Calu3 (cell line): ENCODE results near the gene SMG7. TPM values are rescaled to one million over a fixed set of nuclear protein-coding genes. Genes with fewer than 3 reads are reported as not detected.
"Not testable (repeated sequence)": the region's sequence is repeated elsewhere in the genome, so short reads cannot be mapped to it uniquely, and the experiment has no call there.

Experiments
- Bru-seq: library from RNA; stranded (reverse); fragments of 400-500 nt; gene quantifications from one replicate; lab custom pipeline; 2021; lab: Mats Ljungman, UMichigan
- BruChase-seq, 2 experiments: library from RNA; stranded (reverse); fragments of 400-500 nt; gene quantifications; one replicate each; lab custom pipeline; 2021; lab: Mats Ljungman, UMichigan
- BruUV-seq: library from RNA; stranded (reverse); fragments of 400-500 nt; replicated peaks from 2 replicates; lab custom pipeline; 2021; lab: Mats Ljungman, UMichigan
- CTCF ChIA-PET: fragments of 300-600 bp; sonication (Branson Sonifier 250); formaldehyde crosslinking; loops from one replicate; lab custom pipeline; 2022; ENCODE audit warnings: antibody characterized with exemption; lab: Charles Lee
- DNase-seq: peaks from one replicate; pipeline ENCODE4 v3.0.0; 2022
- H3K27ac Mint-ChIP-seq: one replicate; pipeline ENCODE4 v1.8.0; 2022; ENCODE audit warnings: mixed read lengths; ENCODE audit not compliant: unreplicated experiment
- H3K27me3 Mint-ChIP-seq: one replicate; pipeline ENCODE4 v1.8.0; 2022; ENCODE audit warnings: mixed read lengths; ENCODE audit not compliant: unreplicated experiment
- H3K36me3 Mint-ChIP-seq: one replicate; pipeline ENCODE4 v1.8.0; 2022; ENCODE audit warnings: mild to moderate bottlenecking, moderate library complexity, mixed read lengths; ENCODE audit not compliant: insufficient read depth, unreplicated experiment
- H3K4me1 Mint-ChIP-seq: one replicate; pipeline ENCODE4 v1.8.0; 2022; ENCODE audit warnings: mild to moderate bottlenecking, low read depth, mixed read lengths; ENCODE audit not compliant: unreplicated experiment
- H3K4me3 Mint-ChIP-seq: one replicate; pipeline ENCODE4 v1.8.0; 2022; ENCODE audit warnings: mild to moderate bottlenecking, low read depth, moderate library complexity, mixed read lengths; ENCODE audit not compliant: unreplicated experiment
- H3K9me3 Mint-ChIP-seq: one replicate; pipeline ENCODE4 v1.8.0; 2022; ENCODE audit warnings: low read depth, mixed read lengths; ENCODE audit not compliant: unreplicated experiment
- CTCF ChIP-seq: fragments of 200-600 bp; IDR thresholded peaks from one replicate; pipeline ENCODE4 v1.8.0; 2022; ENCODE audit warnings: antibody characterized with exemption; ENCODE audit not compliant: unreplicated experiment
- intact Hi-C: fragments of 100-400 bp; cut with micrococcal nuclease; formaldehyde crosslinking; loops from one replicate; pipeline ENCODE4 v1.10.0; 2022; ENCODE audit not compliant: unreplicated experiment
- long read RNA-seq: library from polyadenylated mRNA; stranded (forward); transcript quantifications from one replicate; pipeline ENCODE4 v2.0.0, GENCODE V29; 2022
- total RNA-seq: library from RNA; stranded (reverse); gene quantifications from 2 replicates; pipeline ENCODE4 v1.2.3, GENCODE V29; 2022

The SMG7 gene
- total RNA-seq, result 96.3 and 103 TPM in 2 replicates
- percentile 95 among the genes with signal in this experiment for Bru-seq, nascent RNA
- percentile 91 among the genes with signal in this experiment for BruChase-seq, experiment 1, labeled RNA remaining after a 6-hour chase
- percentile 87 among the genes with signal in this experiment for BruChase-seq, experiment 2, labeled RNA remaining after a 2-hour chase
- long read RNA-seq, full-length matches to known transcripts, result 5 of 36 reads
- long read RNA-seq, partial matches to known transcripts, result 8 of 36 reads
- long read RNA-seq, other reads (novel, unspliced or antisense), result 23 of 36 reads

- peak; percentile 49 for DNase-seq
- H3K9me3 Mint-ChIP-seq, result no peaks in the 10 kb centered on the region
- H3K4me1 Mint-ChIP-seq, result peaks cover 26% of the 10 kb centered on the region
- peak within 1 kb of the TSS; percentile 96 for H3K4me3 Mint-ChIP-seq
- intact Hi-C loops, result no loop called here
- peaks cover 38% of the 10 kb centered on the region for H3K36me3 Mint-ChIP-seq
- TF ChIP-seq CTCF, result no peak
- H3K27ac Mint-ChIP-seq, result peak within 1 kb of the TSS; percentile 99
- CTCF ChIA-PET, result interaction anchor here (0.5 to 1.1 kb wide), 3 partner anchors 58 to 676 kb away, joined by 3 to 4 read pairs (median 3); no protein-coding TSS in a partner anchor
- BruUV-seq, result no TSS peak
- H3K27me3 Mint-ChIP-seq, result no peaks in the 10 kb centered on the region
Observed at GRCh38 chr1:183472488-183473216, at the start of gene SMG7. Gene SMG7 (plus strand): TSS chr1:183472499. CDS start chr1:183472621, 122 bp downstream.

DNA sequence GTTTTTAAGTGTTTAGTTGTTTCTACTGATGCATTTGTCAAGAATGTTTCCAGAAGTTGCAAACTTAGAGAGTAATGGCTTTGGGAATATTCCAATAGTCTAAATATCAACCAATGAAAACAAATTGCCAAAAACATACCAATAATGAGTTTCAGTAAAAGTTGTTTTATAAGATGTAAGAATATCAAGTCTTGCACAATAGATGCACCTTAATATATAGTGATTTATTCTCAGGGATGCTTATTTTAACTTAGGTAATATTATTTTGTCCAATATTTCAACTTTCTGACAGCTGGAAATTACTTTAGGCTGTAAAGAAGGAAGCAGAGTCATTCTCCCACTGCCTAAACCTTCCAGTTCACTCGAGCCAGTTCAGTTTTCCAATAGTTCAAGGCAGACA lies 48.8 kb upstream of the SMG7 start:
- no peak for DNase-seq
- no TSS peak for BruUV-seq
- Mint-ChIP-seq H3K4me3 (no peak overlapping the region), H3K36me3 (peaks cover 3% of the 10 kb centered on the region), H3K27me3 (peaks cover 42% of the 10 kb centered on the region), H3K9me3 (no peaks in the 10 kb centered on the region), H3K27ac (no peak overlapping the region), H3K4me1 (peaks cover 13% of the 10 kb centered on the region)
- no peak for TF ChIP-seq CTCF
- CTCF ChIA-PET, result no interaction called here
- intact Hi-C loops, result no loop called here

- H3K9me3 Mint-ChIP-seq, result no peaks in the 10 kb centered on the region
- H3K36me3 Mint-ChIP-seq, result no peaks in the 10 kb centered on the region
- CTCF ChIA-PET, result no interaction called here
- no TSS peak for BruUV-seq
- no peak for TF ChIP-seq CTCF
- no peak overlapping the region for H3K4me3 Mint-ChIP-seq
- DNase-seq, result no peak
- intact Hi-C loops, result no loop called here
- peaks cover 10% of the 10 kb centered on the region for H3K4me1 Mint-ChIP-seq
- no peak overlapping the region for H3K27ac Mint-ChIP-seq
- peaks cover 30% of the 10 kb centered on the region for H3K27me3 Mint-ChIP-seq
Observed at GRCh38 chr1:183424691-183425090, 47.6 kb upstream of the SMG7 start.

GRCh38 chr1:183427591-183427990 lies 44.7 kb upstream of the SMG7 start:
- H3K36me3 Mint-ChIP-seq, intact Hi-C loops, BruUV-seq: not testable (repeated sequence)

More at GRCh38 chr1:183427591-183427990, 44.7 kb upstream of the SMG7 start:
- H3K9me3 Mint-ChIP-seq, DNase-seq, H3K4me3 Mint-ChIP-seq, H3K27ac Mint-ChIP-seq, CTCF ChIA-PET: not testable (repeated sequence)
- H3K27me3 Mint-ChIP-seq, result peaks cover 10% of the 10 kb centered on the region
- peaks cover 10% of the 10 kb centered on the region for H3K4me1 Mint-ChIP-seq
